ENCODE results near the gene C14orf119. TPM values are rescaled to one million over a fixed set of nuclear protein-coding genes. Genes with fewer than 3 reads are reported as not detected.

Gene C14orf119
- total and polyA plus RNA-seq, 2 donors from 2014 or later: 42.8 to 56.6 TPM

- H3K4me1 ChIP-seq (ENCODE audit: control insufficient read depth in 2 of 3, insufficient read depth in 2 of 3, low read depth in 1 of 3, low read length in 3 of 3): peaks cover 3 to 20% (median 16%) of the 10 kb centered on the region in 3 donors
- intact Hi-C loops (cut with DNase I): no loop called here
- peaks cover 31 to 54% (median 42%) of the 10 kb centered on the region in 3 donors for H3K36me3 ChIP-seq (ENCODE audit: control insufficient read depth in 2 of 3, insufficient read depth in 3 of 3, low read length in 3 of 3)
Observed at GRCh38 chr14:23066855-23067744, 28.2 kb upstream of the C14orf119 start.

GRCh38 chr14:23067847-23068788, 27.2 kb upstream of the C14orf119 start:
- TF ChIP-seq CTCF (IDR thresholded peaks at IDR 0.05; ENCODE audit: borderline replicate concordance, extremely low read depth, insufficient read depth): no peak
- Histone ChIP-seq H3K27me3 (ENCODE audit: control insufficient read depth, insufficient read depth, low read length) (no peaks in the 10 kb centered on the region), H3K4me3 (ENCODE audit: low read length in 3 of 3) (no peak overlapping the region), H3K9me3 (ENCODE audit: control insufficient read depth in 2 of 3, insufficient read depth in 1 of 3, low read length in 3 of 3) (no peaks in the 10 kb centered on the region), H3K27ac (ENCODE audit: low read depth in 2 of 2, low read length in 2 of 2) (no peak overlapping the region), H3K36me3 (ENCODE audit: control insufficient read depth in 2 of 3, insufficient read depth in 3 of 3, low read length in 3 of 3) (peaks cover 23 to 54% (median 39%) of the 10 kb centered on the region in 3 donors), H3K9ac (ENCODE audit: low read length in 3 of 3) (no peak overlapping the region), H3K4me1 (ENCODE audit: control insufficient read depth in 2 of 3, insufficient read depth in 2 of 3, low read depth in 1 of 3, low read length in 3 of 3) (peaks cover 3 to 24% (median 21%) of the 10 kb centered on the region in 3 donors)
- DNase-seq (peak in 2 of 5 donors; percentile 34 to 52), FAIRE-seq (no peak)
- intact Hi-C loops (cut with DNase I): no loop called here

More at GRCh38 chr14:23066855-23067744, 28.2 kb upstream of the C14orf119 start:
- no peaks in the 10 kb centered on the region for H3K9me3 ChIP-seq (ENCODE audit: control insufficient read depth in 2 of 3, insufficient read depth in 1 of 3, low read length in 3 of 3)
- H3K9ac ChIP-seq (ENCODE audit: low read length in 3 of 3): no peak overlapping the region
- no peak for TF ChIP-seq CTCF (IDR thresholded peaks at IDR 0.05; ENCODE audit: borderline replicate concordance, extremely low read depth, insufficient read depth)
- H3K27me3 ChIP-seq (ENCODE audit: control insufficient read depth, insufficient read depth, low read length): no peaks in the 10 kb centered on the region
- DNase-seq: peak in 2 of 5 donors; percentile 53 to 66
- no peak overlapping the region for H3K27ac ChIP-seq (ENCODE audit: low read depth in 2 of 2, low read length in 2 of 2)
- H3K4me3 ChIP-seq (ENCODE audit: low read length in 3 of 3): no peak overlapping the region
- no peak for FAIRE-seq

- no peak for FAIRE-seq
- Histone ChIP-seq H3K27ac (ENCODE audit: low read depth in 2 of 2, low read length in 2 of 2) (peak overlapping the region in 1 of 2 donors; percentile 20), H3K36me3 (ENCODE audit: control insufficient read depth in 2 of 3, insufficient read depth in 3 of 3, low read length in 3 of 3) (peaks cover 16 to 49% (median 31%) of the 10 kb centered on the region in 3 donors)
Observed at GRCh38 chr14:23068789-23069412, 26.4 kb upstream of the C14orf119 start.

More at GRCh38 chr14:23068789-23069412, 26.4 kb upstream of the C14orf119 start:
- TF ChIP-seq CTCF (IDR thresholded peaks at IDR 0.05; ENCODE audit: borderline replicate concordance, extremely low read depth, insufficient read depth): peak; percentile 97
- H3K4me1 ChIP-seq (ENCODE audit: control insufficient read depth in 2 of 3, insufficient read depth in 2 of 3, low read depth in 1 of 3, low read length in 3 of 3): peaks cover 3 to 24% (median 21%) of the 10 kb centered on the region in 3 donors
- no peaks in the 10 kb centered on the region for H3K9me3 ChIP-seq (ENCODE audit: control insufficient read depth in 2 of 3, insufficient read depth in 1 of 3, low read length in 3 of 3)
- H3K27me3 ChIP-seq (ENCODE audit: control insufficient read depth, insufficient read depth, low read length): no peaks in the 10 kb centered on the region
- DNase-seq: peak; percentile 67 to 96 (median 94)
- intact Hi-C loops (cut with DNase I): no loop called here
- H3K4me3 ChIP-seq (ENCODE audit: low read length in 3 of 3): no peak overlapping the region
- peak overlapping the region in 1 of 3 donors; percentile 9 for H3K9ac ChIP-seq (ENCODE audit: low read length in 3 of 3)

Data from kidney (tissue), 14 donors.